B cell (primary cell): ENCODE results near the gene TEC. TPM values are rescaled to one million over a fixed set of nuclear protein-coding genes. Genes with fewer than 3 reads are reported as not detected.
A peak's percentile ranks its signal among the peaks of the same experiment; 100 is the strongest.

ENCODE experiments used
- ATAC-seq: fragments of 200-7000 bp; cut with Tn5 transposase; one replicate; pipeline ENCODE4 v1.10.0; 2021; ENCODE audit warnings: low read depth, mild to moderate bottlenecking, moderate number of reproducible peaks, moderate library complexity
- CTCF ChIA-PET: fragments of 350-600 bp; sonication (Branson Sonifier 250); formaldehyde crosslinking; loops from one replicate; lab custom pipeline; 2021; ENCODE audit warnings: antibody characterized with exemption, inconsistent platforms; lab: Charles Lee
- POLR2A ChIA-PET: fragments of 350-600 bp; sonication (Branson Sonifier 250); formaldehyde crosslinking; loops from one replicate; lab custom pipeline; 2021; ENCODE audit warnings: antibody characterized with exemption; lab: Charles Lee
- DNase-seq: peaks from one replicate; pipeline ENCODE4 v3.0.0; 2013
- H2AFZ ChIP-seq: 2 replicates; pipeline ENCODE4 v1.6.1; 2012; ENCODE audit warnings: mild to moderate bottlenecking, low read depth, low read length; ENCODE audit not compliant: insufficient read depth, poor library complexity, severe bottlenecking
- H3K27ac ChIP-seq, 2 donors: 1 replicate in 1 of 2; 2 replicates in 1 of 2; pipeline ENCODE4 v1.5.1; 2012 to 2013; ENCODE audit warnings: low read length in 2 of 2, mild to moderate bottlenecking in 2 of 2, moderate library complexity in 1 of 2
- H3K27me3 ChIP-seq, 4 experiments: fragments of 200-600 bp in 1 of 4; sonication (generic) in 1 of 4; replicated peaks in 1 of 4; 1 replicate in 2 of 4; 2 replicates in 2 of 4; pipeline versions ENCODE4 v1.6.1 to v1.7.0; 2013 to 2016; ENCODE audit warnings: low read length in 3 of 4, mild to moderate bottlenecking in 2 of 4, mixed read lengths in 1 of 4, moderate library complexity in 1 of 4; ENCODE audit not compliant: insufficient read depth in 4 of 4, control insufficient read depth in 3 of 4; ENCODE audit errors: control extremely low read depth in 1 of 4
- H3K36me3 ChIP-seq, 2 experiments: replicated peaks in 1 of 2; 1 replicate in 1 of 2; 2 replicates in 1 of 2; pipeline versions ENCODE4 v1.6.1 to v1.7.1; 2013; ENCODE audit warnings: low read length in 1 of 2; ENCODE audit not compliant: insufficient read depth in 2 of 2, control insufficient read depth in 1 of 2; ENCODE audit errors: control extremely low read depth in 1 of 2, extremely low read depth in 1 of 2
- H3K4me1 ChIP-seq, 2 donors: fragments of 200-600 bp in 1 of 2; sonication (generic) in 1 of 2; 1 replicate in 1 of 2; 2 replicates in 1 of 2; pipeline versions ENCODE4 v1.5.1 to v1.6.1; 2013 to 2017; ENCODE audit warnings: low read length in 2 of 2; ENCODE audit not compliant: control insufficient read depth in 2 of 2, insufficient read depth in 2 of 2
- H3K4me2 ChIP-seq: replicated peaks from 2 replicates; pipeline ENCODE3; 2012; ENCODE audit warnings: mild to moderate bottlenecking, low read depth, low read length; ENCODE audit not compliant: poor library complexity, severe bottlenecking
- H3K4me3 ChIP-seq, 5 experiments: fragments of 200-600 bp in 1 of 5; sonication (generic) in 1 of 5; 1 replicate in 3 of 5; 2 replicates in 2 of 5; pipeline versions ENCODE4 v1.5.1 to v1.7.0; 2011 to 2016; ENCODE audit warnings: low read length in 4 of 5, mild to moderate bottlenecking in 4 of 5, low read depth in 2 of 5, control low read depth in 1 of 5, moderate library complexity in 1 of 5; ENCODE audit not compliant: insufficient read depth in 1 of 5; ENCODE audit errors: control extremely low read depth in 1 of 5, extremely low read depth in 1 of 5
- H3K79me2 ChIP-seq: fragments of 200-600 bp; sonication (generic); one replicate; pipeline ENCODE4 v1.6.0; 2016; ENCODE audit warnings: low read length; ENCODE audit not compliant: control insufficient read depth, insufficient read depth
- H3K9ac ChIP-seq: fragments of 200-600 bp; sonication (generic); 2 replicates; pipeline ENCODE4 v1.6.1; 2017; ENCODE audit warnings: mild to moderate bottlenecking, low read length, moderate library complexity
- H3K9me3 ChIP-seq, 3 donors: one replicate each; pipeline versions ENCODE4 v1.6.1 to v1.7.1; 2013; ENCODE audit warnings: low read length in 2 of 3; ENCODE audit not compliant: control insufficient read depth in 2 of 3, insufficient read depth in 1 of 3; ENCODE audit errors: control extremely low read depth in 1 of 3
- H4K20me1 ChIP-seq: 2 replicates; pipeline ENCODE4 v1.6.0; 2012; ENCODE audit warnings: mild to moderate bottlenecking, low read length; ENCODE audit not compliant: insufficient read depth, control insufficient read depth, poor library complexity, severe bottlenecking
- H3K27ac Mint-ChIP-seq: one replicate; pipeline ENCODE4 v1.8.0; 2021; ENCODE audit warnings: mixed read lengths
- H3K27me3 Mint-ChIP-seq: one replicate; pipeline ENCODE4 v1.8.0; 2021; ENCODE audit warnings: mixed read lengths
- H3K4me1 Mint-ChIP-seq: one replicate; pipeline ENCODE4 v1.8.0; 2021; ENCODE audit warnings: mixed read lengths
- H3K4me3 Mint-ChIP-seq: one replicate; pipeline ENCODE4 v1.8.0; 2021; ENCODE audit warnings: mixed read lengths
- H3K9me3 Mint-ChIP-seq: one replicate; pipeline ENCODE4 v1.8.0; 2022; ENCODE audit warnings: mixed read lengths; ENCODE audit not compliant: insufficient read depth
- CTCF ChIP-seq: fragments of 200-600 bp; IDR thresholded peaks from one replicate; pipeline ENCODE4 v1.8.0; 2022; ENCODE audit warnings: antibody characterized with exemption, mild to moderate bottlenecking
- EZH2 ChIP-seq: IDR thresholded peaks from 2 replicates; pipeline ENCODE4 v1.6.1; 2012; ENCODE audit warnings: borderline replicate concordance, low read depth, mild to moderate bottlenecking, moderate library complexity, low read length; ENCODE audit not compliant: insufficient read depth, poor library complexity, severe bottlenecking
- WGBS: methylation state at CpG from one replicate; pipeline ENCODE4 v1.1.5; 2013; ENCODE audit warnings: missing lambda C conversion rate; ENCODE audit not compliant: insufficient coverage; 5-methylcytosine and 5-hydroxymethylcytosine counted together
- intact Hi-C: fragments of 100-400 bp; cut with micrococcal nuclease; formaldehyde crosslinking; loops from one replicate; pipeline ENCODE4 v1.10.0; 2022
- polyA plus RNA-seq: library from polyadenylated mRNA; depleted of rRNA; stranded (reverse); fragments of >200 nt; gene quantifications from 2 replicates; pipeline ENCODE4 v1.2.3, GENCODE V29; 2012
- total RNA-seq, 2 donors: library from RNA; stranded (reverse); fragments of 120-200 nt in 1 of 2; gene quantifications; 1 replicate in 1 of 2; 2 replicates in 1 of 2; pipeline versions ENCODE4 v1.2.3 to v1.2.4, GENCODE V29; 2013 to 2022

The TEC gene
- total and polyA plus RNA-seq, 2 donors (not counting 1 experiment from before 2014, with no cell fraction given): 2.0 to 8.3 TPM

DNA sequence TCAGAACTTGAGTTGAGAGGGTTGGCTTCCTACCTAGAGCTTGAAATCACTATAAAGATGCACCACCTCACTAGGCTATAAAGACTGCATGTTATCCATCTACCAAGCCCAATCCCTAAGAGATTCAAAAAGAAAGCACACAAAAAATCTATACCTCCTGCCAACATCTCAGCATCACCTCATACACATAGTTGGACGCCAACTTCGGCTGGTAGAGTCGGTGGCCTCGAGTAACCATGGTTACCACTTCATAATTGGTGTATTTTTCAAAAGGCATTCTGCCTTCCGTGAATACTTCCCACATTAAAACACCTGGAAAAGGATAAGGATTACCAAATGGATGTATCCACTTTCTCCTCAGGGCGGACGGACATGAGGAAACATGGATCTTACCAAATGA, 131.1 kb downstream of the TEC start:
- H3K79me2 ChIP-seq: no peaks in the 10 kb centered on the region
- no peaks in the 10 kb centered on the region for H3K27me3 Mint-ChIP-seq
- ChIA-PET CTCF (interaction anchor here (0.9 to 5.6 kb wide), 8 partner anchors 10 to 139 kb away, joined by 3 to 82 read pairs (median 4); no protein-coding TSS in a partner anchor), POLR2A (no interaction called here)
- peak overlapping the region; percentile 48 for H3K4me2 ChIP-seq
- H4K20me1 ChIP-seq: no peaks in the 10 kb centered on the region
- no peak overlapping the region for H2AFZ ChIP-seq
- DNase-seq: no peak
- H3K9me3 ChIP-seq: no peaks in the 10 kb centered on the region
- no peak overlapping the region for H3K4me3 ChIP-seq
- intact Hi-C loops: no loop called here
- no peak for TF ChIP-seq CTCF
- TF ChIP-seq EZH2: no peak
- no peak overlapping the region for H3K9ac ChIP-seq
- H3K4me3 Mint-ChIP-seq: peak overlapping the region; percentile 52
- no peaks in the 10 kb centered on the region for H3K27me3 ChIP-seq
- WGBS: 100% methylated on average over 3 of the region's 7 CpGs
- peaks cover 27 to 31% of the 10 kb centered on the region in 2 donors for H3K4me1 ChIP-seq
- H3K27ac Mint-ChIP-seq: peak overlapping the region; percentile 47
- H3K9me3 Mint-ChIP-seq: no peaks in the 10 kb centered on the region
- peaks cover 9 to 30% of the 10 kb centered on the region in 2 experiments for H3K36me3 ChIP-seq
- H3K27ac ChIP-seq: peak overlapping the region; percentile 35 to 50
- H3K4me1 Mint-ChIP-seq: peaks cover 34% of the 10 kb centered on the region
- no peak for ATAC-seq

GRCh38 chr4:48137846-48138245, 131.8 kb downstream of the TEC start:
- ATAC-seq (no peak), DNase-seq (no peak)
- Histone ChIP-seq H3K4me1 (peaks cover 27 to 31% of the 10 kb centered on the region in 2 donors), H3K27me3 (no peaks in the 10 kb centered on the region), H4K20me1 (no peaks in the 10 kb centered on the region), H3K79me2 (no peaks in the 10 kb centered on the region), H2AFZ (no peak overlapping the region), H3K4me2 (peak overlapping the region; percentile 3), H3K9me3 (no peaks in the 10 kb centered on the region), H3K36me3 (peaks cover 9 to 26% of the 10 kb centered on the region in 2 experiments), H3K4me3 (no peak overlapping the region), H3K9ac (no peak overlapping the region), H3K27ac (no peak overlapping the region)
- TF ChIP-seq EZH2 (no peak), CTCF (no peak)
- Mint-ChIP-seq H3K27me3 (no peaks in the 10 kb centered on the region), H3K4me1 (peaks cover 34% of the 10 kb centered on the region), H3K27ac (no peak overlapping the region), H3K9me3 (no peaks in the 10 kb centered on the region), H3K4me3 (no peak overlapping the region)
- CTCF ChIA-PET: interaction anchor here (1.0 to 5.6 kb wide), 5 partner anchors 9 to 140 kb away, joined by 3 to 82 read pairs (median 4); no protein-coding TSS in a partner anchor
- POLR2A ChIA-PET: no interaction called here
- intact Hi-C loops: no loop called here
